Osteoblast (primary cell): Measurements from ENCODE around the gene R3HCC1L. TPM values are rescaled to one million over a fixed set of nuclear protein-coding genes. Genes with fewer than 3 reads are reported as not detected.

Source experiments
- DNase-seq: peaks from one replicate; pipeline ENCODE4 v3.0.0; 2011; ENCODE audit warnings: low spot score, mixed read lengths; ENCODE audit not compliant: insufficient read length; ENCODE audit errors: missing footprints
- H2AFZ ChIP-seq: 2 replicates; pipeline ENCODE4 v1.6.0; 2011; ENCODE audit warnings: mild to moderate bottlenecking, low read length
- H3K27ac ChIP-seq: 2 replicates; pipeline ENCODE4 v1.5.1; 2011; ENCODE audit warnings: mild to moderate bottlenecking, low read depth, low read length, moderate library complexity
- H3K27me3 ChIP-seq: 2 replicates; pipeline ENCODE4 v1.6.0; 2012; ENCODE audit warnings: mild to moderate bottlenecking, control low read depth, inconsistent platforms, low read length, moderate library complexity; ENCODE audit not compliant: insufficient read depth
- H3K36me3 ChIP-seq: 2 replicates; pipeline ENCODE4 v1.5.1; 2011; ENCODE audit warnings: mild to moderate bottlenecking, low read length, control low read depth, moderate library complexity; ENCODE audit not compliant: insufficient read depth
- H3K4me1 ChIP-seq: 2 replicates; pipeline ENCODE4 v1.5.1; 2011; ENCODE audit warnings: mild to moderate bottlenecking, low read length, control low read depth, moderate library complexity; ENCODE audit not compliant: insufficient read depth
- H3K4me2 ChIP-seq: 2 replicates; pipeline ENCODE4 v1.6.0; 2011; ENCODE audit warnings: mild to moderate bottlenecking, low read length; ENCODE audit not compliant: insufficient read depth
- H3K4me3 ChIP-seq: fragments of 200-600 bp; sonication (generic); 3 replicates; pipeline ENCODE4 v1.5.1; 2012; ENCODE audit warnings: mild to moderate bottlenecking, low read length, inconsistent platforms; ENCODE audit not compliant: insufficient read depth
- H3K79me2 ChIP-seq: 2 replicates; pipeline ENCODE4 v1.6.0; 2012; ENCODE audit warnings: mild to moderate bottlenecking, low read length, control low read depth, inconsistent platforms; ENCODE audit not compliant: insufficient read depth
- H3K9me3 ChIP-seq: 2 replicates; pipeline ENCODE4 v1.5.1; 2011; ENCODE audit warnings: low read depth, low read length, control low read depth
- H4K20me1 ChIP-seq: 2 replicates; pipeline ENCODE4 v1.6.0; 2012; ENCODE audit warnings: mild to moderate bottlenecking, low read length, control low read depth; ENCODE audit not compliant: insufficient read depth
- CTCF ChIP-seq: IDR thresholded peaks from 2 replicates; pipeline ENCODE4 v1.5.1; 2011; ENCODE audit warnings: mild to moderate bottlenecking, low read depth, low read length, moderate library complexity; ENCODE audit errors: extremely low read depth
- total RNA-seq: library from RNA; depleted of rRNA; stranded (reverse); fragments of >200 nt; gene quantifications from 2 replicates; pipeline ENCODE4 v1.2.3, GENCODE V29; 2012

R3HCC1L gene
- total RNA-seq, 1 donor: 15.9 TPM

DNA sequence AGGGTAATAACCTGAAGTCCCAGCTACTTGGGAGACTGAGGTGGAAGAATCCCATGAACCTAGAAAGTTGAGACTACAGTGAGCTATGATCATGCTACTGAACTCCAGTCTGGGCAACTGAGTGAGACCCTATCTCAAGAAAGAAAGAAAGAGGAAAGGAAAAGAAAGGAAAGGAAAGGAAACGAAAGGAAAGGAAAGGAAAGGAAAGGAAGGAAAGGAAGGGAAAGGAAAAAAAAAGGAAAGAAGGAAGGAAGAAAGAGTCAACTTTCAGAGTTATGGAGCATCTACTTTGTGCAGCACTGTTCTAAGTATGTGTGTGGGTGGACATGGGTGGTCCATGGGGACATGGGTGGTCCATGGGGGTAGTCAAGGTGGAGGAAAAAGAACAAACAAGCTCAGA, 24.1 kb upstream of the R3HCC1L start:
- Histone ChIP-seq H3K27me3 (peaks cover 19% of the 10 kb centered on the region), H3K27ac (no peak overlapping the region), H4K20me1 (no peaks in the 10 kb centered on the region), H3K36me3 (no peaks in the 10 kb centered on the region), H3K4me3 (no peak overlapping the region), H3K4me1 (no peaks in the 10 kb centered on the region), H3K79me2 (no peaks in the 10 kb centered on the region), H3K9me3 (no peaks in the 10 kb centered on the region), H2AFZ (no peak overlapping the region), H3K4me2 (no peak overlapping the region)
- DNase-seq: no peak
- no peak for TF ChIP-seq CTCF

GRCh38 chr10:98115031-98115787, 19.2 kb upstream of the R3HCC1L start:
- no peaks in the 10 kb centered on the region for H3K79me2 ChIP-seq
- no peaks in the 10 kb centered on the region for H3K9me3 ChIP-seq
- no peaks in the 10 kb centered on the region for H3K4me1 ChIP-seq
- no peaks in the 10 kb centered on the region for H3K36me3 ChIP-seq
- no peak overlapping the region for H3K4me2 ChIP-seq
- H3K27ac ChIP-seq: no peak overlapping the region
- H2AFZ ChIP-seq: no peak overlapping the region
- no peak for TF ChIP-seq CTCF
- no peak for DNase-seq
- H4K20me1 ChIP-seq: no peaks in the 10 kb centered on the region
- no peak overlapping the region for H3K4me3 ChIP-seq
- peaks cover 22% of the 10 kb centered on the region for H3K27me3 ChIP-seq

DNA sequence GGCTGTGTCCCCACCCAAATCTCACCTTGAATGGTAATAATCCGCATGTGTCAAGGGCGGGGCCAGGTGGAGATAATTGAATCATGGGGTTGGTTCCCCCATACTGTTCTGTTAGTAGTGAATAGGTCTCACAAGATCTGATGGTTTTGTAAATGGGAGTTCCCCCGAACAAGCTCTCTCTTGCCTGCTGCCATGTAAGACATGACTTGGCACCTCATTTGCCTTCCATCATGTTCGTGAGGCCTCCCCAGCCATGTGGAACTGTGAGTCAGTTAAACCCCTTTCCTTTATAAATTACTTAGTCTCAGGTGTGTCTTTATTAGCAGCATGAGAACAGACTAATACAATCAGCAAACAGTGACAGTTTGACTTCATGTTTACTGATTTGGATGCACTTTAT, 14.6 kb upstream of the R3HCC1L start:
- Histone ChIP-seq H3K36me3 (no peaks in the 10 kb centered on the region), H3K4me1 (no peaks in the 10 kb centered on the region), H3K27ac (no peak overlapping the region), H3K27me3 (peaks cover 8% of the 10 kb centered on the region), H3K4me3 (no peak overlapping the region), H3K4me2 (no peak overlapping the region), H3K9me3 (no peaks in the 10 kb centered on the region), H3K79me2 (no peaks in the 10 kb centered on the region), H4K20me1 (no peaks in the 10 kb centered on the region), H2AFZ (no peak overlapping the region)
- DNase-seq: no peak
- no peak for TF ChIP-seq CTCF

GRCh38 chr10:98125940-98126631, 8.4 kb upstream of the R3HCC1L start:
- Histone ChIP-seq H3K4me1 (peaks cover 3% of the 10 kb centered on the region), H3K4me2 (peak overlapping the region; percentile 43), H3K79me2 (no peaks in the 10 kb centered on the region), H3K4me3 (peak overlapping the region; percentile 25), H4K20me1 (no peaks in the 10 kb centered on the region), H3K27me3 (peaks cover 9% of the 10 kb centered on the region), H3K9me3 (no peaks in the 10 kb centered on the region), H3K36me3 (no peaks in the 10 kb centered on the region), H2AFZ (peak overlapping the region; percentile 16), H3K27ac (no peak overlapping the region)
- DNase-seq: no peak
- no peak for TF ChIP-seq CTCF
